GM12878 (cell line): Measurements from ENCODE around the gene PPHLN1.

Experiments
- DPF2 ChIP-seq: fragments of 450-650 bp; IDR thresholded peaks from 2 replicates; pipeline ENCODE4 v1.6.1; 2017; ENCODE audit warnings: mild to moderate bottlenecking
- EP300 ChIP-seq, 2 experiments: fragments of 150-350 bp in 1 of 2; IDR thresholded peaks; 2 replicates each; pipeline ENCODE4 v1.6.1; 2011 to 2012; ENCODE audit warnings: low read depth in 2 of 2, low read length in 2 of 2, borderline replicate concordance in 1 of 2, improper control_type of control experiment in 1 of 2, inconsistent platforms in 1 of 2; ENCODE audit not compliant: control insufficient read depth in 1 of 2
- HDAC2 ChIP-seq: fragments of 200-600 bp; sonication (generic); IDR thresholded peaks from 2 replicates; pipeline ENCODE4 v1.6.1; 2017
- PAX5 ChIP-seq: IDR thresholded peaks from 2 replicates; pipeline ENCODE4 v1.6.1; 2011; ENCODE audit warnings: low read depth, low read length, borderline replicate concordance
- POLR2A ChIP-seq: IDR thresholded peaks from 2 replicates; pipeline ENCODE4 v1.6.1; 2011; ENCODE audit warnings: low read depth, mild to moderate bottlenecking, low read length
- POLR2AphosphoS2 ChIP-seq: IDR thresholded peaks from 2 replicates; pipeline ENCODE4 v1.6.1; 2011; ENCODE audit warnings: low read depth, mild to moderate bottlenecking, low read length, improper control_type of control experiment, moderate library complexity
- SIX5 ChIP-seq: IDR thresholded peaks from 2 replicates; pipeline ENCODE4 v1.6.1; 2011; ENCODE audit warnings: mild to moderate bottlenecking, low read depth, low read length, moderate library complexity; ENCODE audit not compliant: severe bottlenecking
- TCF12 ChIP-seq: IDR thresholded peaks from 2 replicates; pipeline ENCODE4 v1.6.1; 2011; ENCODE audit warnings: low read depth, mild to moderate bottlenecking, low read length

DNA sequence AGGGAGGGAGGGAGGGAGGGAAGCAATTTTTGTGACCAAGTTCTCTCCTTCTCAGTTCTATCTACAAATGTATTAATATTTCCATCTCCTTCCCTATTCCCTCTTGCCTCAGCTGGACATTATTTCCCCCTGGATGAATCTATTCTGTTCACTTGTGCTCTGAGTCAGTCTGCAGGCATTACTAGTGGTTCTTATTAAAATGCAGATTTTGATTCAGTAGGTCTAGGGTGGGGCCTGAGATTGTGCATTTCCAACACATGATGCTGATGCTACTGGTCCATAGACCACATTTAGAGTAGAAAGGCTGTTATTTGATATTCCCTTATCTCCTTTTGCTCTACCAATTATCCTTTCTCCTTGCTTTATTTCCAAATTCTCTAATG lies 47.8 kb upstream of the PPHLN1 start:
- no peak for TF ChIP-seq SIX5
- TF ChIP-seq PAX5, result no peak
- TF ChIP-seq POLR2A, result no peak
- no peak for TF ChIP-seq TCF12
- TF ChIP-seq POLR2AphosphoS2, result no peak
- no peak for TF ChIP-seq DPF2
- no peak for TF ChIP-seq HDAC2
- TF ChIP-seq EP300 (IDR thresholded peaks at IDR 0.05; ENCODE audit: borderline replicate concordance in 1 of 2, control insufficient read depth in 1 of 2, low read depth in 2 of 2, low read length in 2 of 2), result no peak
